H1 (cell line): ENCODE results near the gene BTG2. TPM values are rescaled to one million over a fixed set of nuclear protein-coding genes. Genes with fewer than 3 reads are reported as not detected.

Source experiments
- CHD1 ChIP-seq: IDR thresholded peaks from 2 replicates; pipeline ENCODE4 v1.6.1; 2012; ENCODE audit warnings: low read depth, low read length, improper control_type of control experiment
- SAP30 ChIP-seq: fragments of 300-600 bp; sonication (generic); IDR thresholded peaks from 2 replicates; pipeline ENCODE4 v1.7.1; 2012; ENCODE audit warnings: low read length, moderate library complexity, mild to moderate bottlenecking, inconsistent platforms; ENCODE audit not compliant: insufficient read depth, insufficient replicate concordance
- polyA plus RNA-seq, 7 experiments: library from polyadenylated mRNA; depleted of rRNA in 3 of 7; stranded (reverse) in 5 of 7; unstranded in 2 of 7; fragments of >200 nt in 5 of 7; fragments of 200-250 nt in 2 of 7; gene quantifications; 1 replicate in 5 of 7; 2 replicates in 1 of 7; 4 replicates in 1 of 7; pipeline versions ENCODE4 v1.2.1 to v1.2.3, GENCODE V29; 2011 to 2013; ENCODE audit warnings: missing spikeins in 2 of 7, mixed read lengths in 2 of 7
- total RNA-seq: library from RNA; stranded (reverse); fragmentation: NEBNext Ultra II Directional; extraction: Animal tissue kit (Norgen Biotek cat#: 25700); gene quantifications from 2 replicates; pipeline ENCODE4 v1.2.1, GENCODE V29; 2021

Gene BTG2
- total and polyA plus RNA-seq, 2 of the 8 experiments (the other 6 are each of a cell fraction or from before 2014, with no cell fraction given) = 4.8 to 11.0 TPM

- TF ChIP-seq SAP30 (no peak), CHD1 (no peak)
These were observed 26.4 kb upstream of the BTG2 start (continued) for GRCh38 chr1:203278885-203279406.
